GM23338 (cell line): ENCODE measurements around the gene KCNA2. TPM values are rescaled to one million over a fixed set of nuclear protein-coding genes. Genes with fewer than 3 reads are reported as not detected.

ENCODE experiments used
- ATAC-seq: fragments of 200-7000 bp; cut with Tn5 transposase; 3 replicates; pipeline ENCODE4 v1.9.1; 2020
- DNase-seq: peaks from one replicate; pipeline ENCODE4 v3.0.0-alpha.2; 2015; ENCODE audit warnings: low spot score
- H2AFZ ChIP-seq: fragments of 200-600 bp; sonication (generic); 2 replicates; pipeline ENCODE4 v1.8.0; 2016; ENCODE audit warnings: antibody characterized with exemption, mild to moderate bottlenecking, moderate library complexity
- H3F3A ChIP-seq: fragments of 200-600 bp; sonication (generic); replicated peaks from 2 replicates; pipeline ENCODE4 v1.8.0; 2017; ENCODE audit warnings: antibody characterized with exemption, mixed run types, low read depth
- H3K27ac ChIP-seq: fragments of 200-600 bp; sonication (generic); 2 replicates; pipeline ENCODE4 v1.6.1; 2016; ENCODE audit warnings: low read depth
- H3K27me3 ChIP-seq: fragments of 200-600 bp; sonication (generic); 2 replicates; pipeline ENCODE4 v1.8.0; 2016; ENCODE audit warnings: mild to moderate bottlenecking, mixed run types, moderate library complexity; ENCODE audit not compliant: insufficient read depth
- H3K36me3 ChIP-seq: fragments of 200-600 bp; sonication (generic); 2 replicates; pipeline ENCODE4 v1.8.0; 2016; ENCODE audit warnings: mild to moderate bottlenecking; ENCODE audit not compliant: insufficient read depth
- H3K4me1 ChIP-seq: fragments of 200-600 bp; sonication (generic); 2 replicates; pipeline ENCODE4 v1.8.0; 2016; ENCODE audit warnings: mild to moderate bottlenecking, moderate library complexity; ENCODE audit not compliant: insufficient read depth
- H3K4me2 ChIP-seq: fragments of 200-600 bp; sonication (generic); 2 replicates; pipeline ENCODE4 v1.7.1; 2017; ENCODE audit warnings: mixed run types
- H3K4me3 ChIP-seq: fragments of 200-600 bp; sonication (generic); 2 replicates; pipeline ENCODE4 v1.6.1; 2016; ENCODE audit warnings: mixed run types
- H3K79me2 ChIP-seq: fragments of 200-600 bp; sonication (generic); replicated peaks from 2 replicates; pipeline ENCODE4 v1.8.0; 2017; ENCODE audit warnings: mild to moderate bottlenecking; ENCODE audit not compliant: insufficient read depth
- H3K9me2 ChIP-seq: fragments of 200-600 bp; sonication (generic); 2 replicates; pipeline ENCODE4 v1.8.0; 2017; ENCODE audit not compliant: insufficient read depth
- H4K20me1 ChIP-seq: fragments of 200-600 bp; sonication (generic); replicated peaks from 2 replicates; pipeline ENCODE4 v1.8.0; 2017; ENCODE audit warnings: mild to moderate bottlenecking; ENCODE audit not compliant: insufficient read depth
- H3K27ac Mint-ChIP-seq: 2 replicates; pipeline ENCODE4 v1.8.0; 2020; ENCODE audit warnings: inconsistent platforms, mild to moderate bottlenecking, moderate library complexity, mixed read lengths
- H3K27me3 Mint-ChIP-seq: 3 replicates; pipeline ENCODE4 v1.8.0; 2022; ENCODE audit warnings: low read depth, mild to moderate bottlenecking, moderate library complexity, mixed read lengths, inconsistent platforms; ENCODE audit not compliant: insufficient read depth, poor library complexity
- H3K36me3 Mint-ChIP-seq: 3 replicates; pipeline ENCODE4 v1.8.0; 2021; ENCODE audit warnings: low read depth, mild to moderate bottlenecking, inconsistent platforms, moderate library complexity, mixed read lengths
- H3K4me1 Mint-ChIP-seq: 3 replicates; pipeline ENCODE4 v1.8.0; 2020; ENCODE audit warnings: mild to moderate bottlenecking, inconsistent platforms, mixed read lengths
- H3K4me3 Mint-ChIP-seq: 3 replicates; pipeline ENCODE4 v1.8.0; 2021; ENCODE audit warnings: moderate library complexity, mild to moderate bottlenecking, inconsistent platforms, mixed read lengths
- H3K9me3 Mint-ChIP-seq: 3 replicates; pipeline ENCODE4 v1.8.0; 2020; ENCODE audit warnings: moderate library complexity, mild to moderate bottlenecking, inconsistent platforms, mixed read lengths
- CREB1 ChIP-seq: fragments of 250-450 bp; sonication (Bioruptor Pico); IDR thresholded peaks from 2 replicates; pipeline ENCODE4 v1.5.0; 2020; ENCODE audit warnings: low read depth, mild to moderate bottlenecking, moderate library complexity
- ETS1 ChIP-seq: IDR thresholded peaks from 2 replicates; pipeline ENCODE4 v1.6.1; 2016; ENCODE audit warnings: antibody characterized with exemption
- EZH2 ChIP-seq: fragments of 200-600 bp; sonication (generic); IDR thresholded peaks from one replicate; pipeline ENCODE4 v1.8.0; 2017; ENCODE audit warnings: antibody characterized with exemption, mild to moderate bottlenecking, low read depth; ENCODE audit not compliant: unreplicated experiment
- JUNB ChIP-seq: IDR thresholded peaks from one replicate; pipeline ENCODE4 v1.6.1; 2016; ENCODE audit warnings: antibody characterized with exemption; ENCODE audit not compliant: unreplicated experiment
- NANOG ChIP-seq: IDR thresholded peaks from 2 replicates; pipeline ENCODE4 v1.6.1; 2016; ENCODE audit warnings: antibody characterized with exemption, borderline replicate concordance
- POLR2AphosphoS5 ChIP-seq: IDR thresholded peaks from 2 replicates; pipeline ENCODE4 v1.6.1; 2016; ENCODE audit warnings: antibody characterized with exemption, low read depth
- STAT1 ChIP-seq: IDR thresholded peaks from one replicate; pipeline ENCODE4 v1.6.1; 2016; ENCODE audit warnings: antibody characterized with exemption; ENCODE audit not compliant: unreplicated experiment
- ZNF114 ChIP-seq: fragments of 250-450 bp; sonication (Bioruptor Pico); IDR thresholded peaks from 2 replicates; pipeline ENCODE4 v1.5.0; 2020; ENCODE audit warnings: mild to moderate bottlenecking, moderate library complexity
- ZNF331 ChIP-seq: fragments of 250-450 bp; sonication (Bioruptor Pico); IDR thresholded peaks from 2 replicates; pipeline ENCODE4 v1.5.0; 2020; ENCODE audit warnings: low read depth, mild to moderate bottlenecking, moderate library complexity
- polyA plus RNA-seq: library from polyadenylated mRNA; unstranded; fragments of >200 nt; fragmentation: Nextera tagmentation; extraction: Ambion mirVana; gene quantifications from 2 replicates; pipeline ENCODE4 v1.2.1, GENCODE V29; 2016
- total RNA-seq: library from RNA; depleted of rRNA; stranded (reverse); fragments of >200 nt; shearing (Covaris generic); gene quantifications from 2 replicates; pipeline ENCODE4 v1.2.3, GENCODE V29; 2014
- TF ChIP-seq, protein P1 (sequence below): fragments of 250-450 bp; sonication (Bioruptor Pico); IDR thresholded peaks from 2 replicates; pipeline ENCODE4 v1.5.0; 2020; ENCODE audit warnings: mild to moderate bottlenecking, moderate library complexity

Gene KCNA2
- total and polyA plus RNA-seq, 2 experiments from 2014 or later = 0.11 to 1.5 TPM

GRCh38 chr1:110617116-110617515 lies 11.0 kb upstream of the KCNA2 start:
- no peaks in the 10 kb centered on the region for H3K9me2 ChIP-seq
- no peak overlapping the region for H3K27ac Mint-ChIP-seq
- H3K27me3 Mint-ChIP-seq = peaks cover 34% of the 10 kb centered on the region
- H3K4me2 ChIP-seq = no peak overlapping the region
- H3K36me3 Mint-ChIP-seq = no peaks in the 10 kb centered on the region
- H2AFZ ChIP-seq = no peak overlapping the region
- H3K4me1 ChIP-seq = no peaks in the 10 kb centered on the region
- TF ChIP-seq NANOG = no peak
- no peak for TF ChIP-seq ZNF114
- no peak for TF ChIP-seq ETS1
- no peaks in the 10 kb centered on the region for H3K79me2 ChIP-seq
- H3K4me3 ChIP-seq = no peak overlapping the region
- no peak overlapping the region for H3K4me3 Mint-ChIP-seq
- no peak for ATAC-seq
- H4K20me1 ChIP-seq = no peaks in the 10 kb centered on the region
- no peaks in the 10 kb centered on the region for H3F3A ChIP-seq
- no peak for DNase-seq
- H3K27me3 ChIP-seq = peaks cover 33% of the 10 kb centered on the region
- H3K4me1 Mint-ChIP-seq = peaks cover 11% of the 10 kb centered on the region
- no peak overlapping the region for H3K27ac ChIP-seq
- H3K36me3 ChIP-seq = no peaks in the 10 kb centered on the region
- no peaks in the 10 kb centered on the region for H3K9me3 Mint-ChIP-seq

DNA sequence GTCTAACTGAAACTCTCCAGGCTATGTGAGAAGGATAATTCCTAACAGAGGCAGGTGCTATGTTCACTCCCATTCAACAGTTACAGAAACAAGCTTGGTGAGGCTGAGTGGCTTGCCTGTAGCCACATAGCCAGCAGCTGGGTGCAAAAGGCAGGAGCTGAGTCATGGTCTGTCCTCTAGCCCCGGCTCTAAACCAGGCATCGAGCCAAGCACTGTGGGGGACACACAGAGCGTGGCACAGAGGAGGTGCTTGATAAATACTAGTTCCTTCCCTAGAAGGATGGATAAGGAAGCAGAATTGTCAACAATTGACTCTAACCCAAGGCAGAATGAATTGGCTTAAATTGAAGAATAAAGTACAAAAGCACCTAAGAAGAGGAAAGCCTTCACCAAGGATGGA lies 10.4 kb upstream of the KCNA2 start:
- no peaks in the 10 kb centered on the region for H3K9me3 Mint-ChIP-seq
- Histone ChIP-seq H3F3A (no peaks in the 10 kb centered on the region), H3K27ac (no peak overlapping the region), H2AFZ (no peak overlapping the region), H3K4me2 (no peak overlapping the region), H3K27me3 (peaks cover 37% of the 10 kb centered on the region), H3K4me3 (no peak overlapping the region), H3K9me2 (no peaks in the 10 kb centered on the region), H4K20me1 (no peaks in the 10 kb centered on the region), H3K36me3 (no peaks in the 10 kb centered on the region), H3K4me1 (no peaks in the 10 kb centered on the region), H3K79me2 (no peaks in the 10 kb centered on the region)
- H3K27me3 Mint-ChIP-seq = peaks cover 34% of the 10 kb centered on the region
- H3K27ac Mint-ChIP-seq = no peak overlapping the region
- H3K4me3 Mint-ChIP-seq = no peak overlapping the region
- no peak for TF ChIP-seq JUNB
- TF ChIP-seq EZH2 = no peak
- TF ChIP-seq ZNF114 = no peak
- TF ChIP-seq, protein P1, sequence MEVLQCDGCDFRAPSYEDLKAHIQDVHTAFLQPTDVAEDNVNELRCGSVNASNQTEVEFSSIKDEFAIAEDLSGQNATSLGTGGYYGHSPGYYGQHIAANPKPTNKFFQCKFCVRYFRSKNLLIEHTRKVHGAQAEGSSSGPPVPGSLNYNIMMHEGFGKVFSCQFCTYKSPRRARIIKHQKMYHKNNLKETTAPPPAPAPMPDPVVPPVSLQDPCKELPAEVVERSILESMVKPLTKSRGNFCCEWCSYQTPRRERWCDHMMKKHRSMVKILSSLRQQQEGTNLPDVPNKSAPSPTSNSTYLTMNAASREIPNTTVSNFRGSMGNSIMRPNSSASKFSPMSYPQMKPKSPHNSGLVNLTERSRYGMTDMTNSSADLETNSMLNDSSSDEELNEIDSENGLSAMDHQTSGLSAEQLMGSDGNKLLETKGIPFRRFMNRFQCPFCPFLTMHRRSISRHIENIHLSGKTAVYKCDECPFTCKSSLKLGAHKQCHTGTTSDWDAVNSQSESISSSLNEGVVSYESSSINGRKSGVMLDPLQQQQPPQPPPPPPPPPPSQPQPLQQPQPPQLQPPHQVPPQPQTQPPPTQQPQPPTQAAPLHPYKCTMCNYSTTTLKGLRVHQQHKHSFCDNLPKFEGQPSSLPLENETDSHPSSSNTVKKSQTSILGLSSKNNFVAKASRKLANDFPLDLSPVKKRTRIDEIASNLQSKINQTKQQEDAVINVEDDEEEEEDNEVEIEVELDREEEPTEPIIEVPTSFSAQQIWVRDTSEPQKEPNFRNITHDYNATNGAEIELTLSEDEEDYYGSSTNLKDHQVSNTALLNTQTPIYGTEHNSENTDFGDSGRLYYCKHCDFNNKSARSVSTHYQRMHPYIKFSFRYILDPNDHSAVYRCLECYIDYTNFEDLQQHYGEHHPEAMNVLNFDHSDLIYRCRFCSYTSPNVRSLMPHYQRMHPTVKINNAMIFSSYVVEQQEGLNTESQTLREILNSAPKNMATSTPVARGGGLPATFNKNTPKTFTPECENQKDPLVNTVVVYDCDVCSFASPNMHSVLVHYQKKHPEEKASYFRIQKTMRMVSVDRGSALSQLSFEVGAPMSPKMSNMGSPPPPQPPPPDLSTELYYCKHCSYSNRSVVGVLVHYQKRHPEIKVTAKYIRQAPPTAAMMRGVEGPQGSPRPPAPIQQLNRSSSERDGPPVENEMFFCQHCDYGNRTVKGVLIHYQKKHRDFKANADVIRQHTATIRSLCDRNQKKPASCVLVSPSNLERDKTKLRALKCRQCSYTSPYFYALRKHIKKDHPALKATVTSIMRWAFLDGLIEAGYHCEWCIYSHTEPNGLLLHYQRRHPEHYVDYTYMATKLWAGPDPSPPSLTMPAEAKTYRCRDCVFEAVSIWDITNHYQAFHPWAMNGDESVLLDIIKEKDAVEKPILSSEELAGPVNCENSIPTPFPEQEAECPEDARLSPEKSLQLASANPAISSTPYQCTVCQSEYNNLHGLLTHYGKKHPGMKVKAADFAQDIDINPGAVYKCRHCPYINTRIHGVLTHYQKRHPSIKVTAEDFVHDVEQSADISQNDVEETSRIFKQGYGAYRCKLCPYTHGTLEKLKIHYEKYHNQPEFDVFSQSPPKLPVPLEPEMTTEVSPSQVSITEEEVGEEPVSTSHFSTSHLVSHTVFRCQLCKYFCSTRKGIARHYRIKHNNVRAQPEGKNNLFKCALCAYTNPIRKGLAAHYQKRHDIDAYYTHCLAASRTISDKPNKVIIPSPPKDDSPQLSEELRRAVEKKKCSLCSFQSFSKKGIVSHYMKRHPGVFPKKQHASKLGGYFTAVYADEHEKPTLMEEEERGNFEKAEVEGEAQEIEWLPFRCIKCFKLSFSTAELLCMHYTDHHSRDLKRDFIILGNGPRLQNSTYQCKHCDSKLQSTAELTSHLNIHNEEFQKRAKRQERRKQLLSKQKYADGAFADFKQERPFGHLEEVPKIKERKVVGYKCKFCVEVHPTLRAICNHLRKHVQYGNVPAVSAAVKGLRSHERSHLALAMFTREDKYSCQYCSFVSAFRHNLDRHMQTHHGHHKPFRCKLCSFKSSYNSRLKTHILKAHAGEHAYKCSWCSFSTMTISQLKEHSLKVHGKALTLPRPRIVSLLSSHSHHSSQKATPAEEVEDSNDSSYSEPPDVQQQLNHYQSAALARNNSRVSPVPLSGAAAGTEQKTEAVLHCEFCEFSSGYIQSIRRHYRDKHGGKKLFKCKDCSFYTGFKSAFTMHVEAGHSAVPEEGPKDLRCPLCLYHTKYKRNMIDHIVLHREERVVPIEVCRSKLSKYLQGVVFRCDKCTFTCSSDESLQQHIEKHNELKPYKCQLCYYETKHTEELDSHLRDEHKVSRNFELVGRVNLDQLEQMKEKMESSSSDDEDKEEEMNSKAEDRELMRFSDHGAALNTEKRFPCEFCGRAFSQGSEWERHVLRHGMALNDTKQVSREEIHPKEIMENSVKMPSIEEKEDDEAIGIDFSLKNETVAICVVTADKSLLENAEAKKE (CRISPR knock-in tag) = no peak
- no peak for TF ChIP-seq ZNF331 (CRISPR knock-in tag)
- no peak for TF ChIP-seq ETS1
- no peak for TF ChIP-seq POLR2AphosphoS5
- TF ChIP-seq CREB1 (CRISPR knock-in tag) = no peak
- TF ChIP-seq STAT1 = no peak
- H3K36me3 Mint-ChIP-seq = no peaks in the 10 kb centered on the region
- DNase-seq = no peak
- ATAC-seq = no peak
- peaks cover 11% of the 10 kb centered on the region for H3K4me1 Mint-ChIP-seq
